HG03460 (cell line): ENCODE measurements around the gene RTP5.

Source experiments
- ATAC-seq: cut with Tn5 transposase; IDR thresholded peaks from one replicate; pipeline ENCODE4 v1.9.1; 2021; ENCODE audit not compliant: unreplicated experiment

Gene RTP5

DNA sequence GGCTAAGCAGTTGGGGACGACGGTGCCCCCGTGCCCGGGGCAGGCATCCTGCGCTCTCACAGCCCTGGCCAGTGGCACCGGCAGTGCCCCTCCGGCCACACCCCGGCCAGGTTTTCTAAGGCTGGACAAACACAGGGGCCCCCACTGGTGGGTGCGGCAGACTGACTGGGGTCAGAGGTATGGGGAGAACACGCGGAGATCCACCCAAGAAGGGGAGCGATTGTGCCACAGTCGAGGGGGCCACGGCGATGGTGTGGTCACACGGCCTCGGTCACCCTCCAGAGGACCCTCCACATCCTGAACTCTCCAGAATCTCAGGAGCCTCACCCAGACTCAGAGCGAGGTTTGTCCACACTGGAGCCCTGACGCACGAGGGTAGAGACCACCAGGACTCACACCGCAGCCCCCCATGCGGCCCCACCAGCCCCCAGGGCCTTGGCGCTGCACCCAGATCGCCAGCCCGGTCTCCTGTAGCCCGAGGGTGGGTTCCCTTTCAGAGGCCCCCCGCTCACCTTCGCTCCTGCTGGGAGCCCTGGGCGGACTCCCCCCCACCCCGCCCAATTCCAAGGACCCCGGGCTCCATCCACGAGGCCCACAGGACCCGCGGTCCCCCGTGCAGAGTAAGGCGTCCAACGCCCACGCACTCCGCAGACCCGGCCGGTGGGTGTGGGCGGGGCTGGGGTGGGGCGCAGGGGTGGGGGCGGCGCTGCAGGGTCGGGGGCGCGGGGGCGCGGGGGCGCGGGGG is 26.0 kb upstream of the RTP5 start:
- ATAC-seq, result peak; percentile 10

DNA sequence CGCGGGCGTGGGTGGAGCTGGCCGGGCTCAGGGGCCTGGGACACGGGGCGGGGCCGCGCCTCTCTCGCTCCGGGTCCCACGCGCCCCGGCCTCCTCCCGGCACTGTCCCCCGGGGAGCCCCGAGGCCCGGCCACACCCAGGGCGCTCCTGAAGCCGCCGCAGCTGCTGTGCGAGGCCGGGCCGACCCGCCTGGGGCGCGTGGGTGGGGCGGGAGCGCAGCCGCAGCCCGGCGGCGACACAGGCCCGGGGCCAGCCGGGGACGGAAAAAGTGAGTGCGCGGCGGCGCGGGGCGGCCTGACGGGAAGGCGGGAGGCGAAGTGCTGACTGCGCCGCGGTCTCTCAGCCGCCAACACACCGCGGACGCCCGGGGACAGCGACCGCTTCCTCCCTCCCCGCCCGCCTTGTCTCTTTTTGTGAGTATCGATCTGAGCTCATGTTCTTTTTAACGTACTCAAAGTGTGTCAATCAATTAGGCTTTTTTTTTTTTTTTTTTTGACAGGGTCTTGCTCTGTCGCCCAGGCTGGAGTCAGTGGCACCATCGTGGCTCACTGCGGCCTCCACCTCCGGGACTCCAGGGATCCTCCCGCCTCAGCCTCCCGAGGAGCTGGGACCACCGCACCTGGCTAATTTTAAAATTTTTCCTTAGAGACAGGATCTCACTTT is 25.3 kb upstream of the RTP5 start:
- peak; percentile 44 for ATAC-seq

DNA sequence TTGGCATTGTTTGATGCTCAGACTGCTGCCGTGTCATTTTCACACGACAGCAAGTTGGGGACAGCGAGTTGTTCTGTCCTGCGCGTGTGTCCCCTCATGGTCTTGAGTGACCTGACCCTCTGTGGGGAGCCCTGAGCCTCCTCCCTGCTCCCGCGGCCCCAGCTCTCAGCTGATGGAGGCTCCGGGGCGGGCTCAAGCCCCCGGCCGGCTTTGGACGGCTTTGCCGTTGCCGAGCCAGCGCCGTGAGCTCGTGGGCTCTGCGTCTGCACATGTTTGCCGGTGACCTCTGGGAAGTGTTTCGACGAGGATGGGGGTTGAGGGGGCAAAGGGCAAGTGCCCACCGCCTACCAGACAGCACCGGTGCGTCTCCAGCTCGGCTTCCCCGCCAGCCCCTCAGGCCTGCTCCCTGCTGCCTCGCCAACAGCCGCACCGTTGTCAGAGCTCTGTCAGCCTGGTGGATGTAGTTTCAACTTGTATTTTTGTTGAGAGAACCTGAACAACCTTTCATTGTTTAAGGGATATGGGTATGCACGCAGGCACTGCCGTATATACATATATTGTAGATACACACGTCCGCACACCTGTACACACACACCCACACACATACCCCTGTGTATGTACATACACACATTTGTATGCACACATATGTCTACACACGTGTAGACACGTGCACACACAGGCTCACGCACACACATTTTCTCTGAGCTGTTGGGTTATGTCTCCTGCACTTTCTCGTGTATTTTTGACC is 24.5 kb upstream of the RTP5 start:
- no peak for ATAC-seq

DNA sequence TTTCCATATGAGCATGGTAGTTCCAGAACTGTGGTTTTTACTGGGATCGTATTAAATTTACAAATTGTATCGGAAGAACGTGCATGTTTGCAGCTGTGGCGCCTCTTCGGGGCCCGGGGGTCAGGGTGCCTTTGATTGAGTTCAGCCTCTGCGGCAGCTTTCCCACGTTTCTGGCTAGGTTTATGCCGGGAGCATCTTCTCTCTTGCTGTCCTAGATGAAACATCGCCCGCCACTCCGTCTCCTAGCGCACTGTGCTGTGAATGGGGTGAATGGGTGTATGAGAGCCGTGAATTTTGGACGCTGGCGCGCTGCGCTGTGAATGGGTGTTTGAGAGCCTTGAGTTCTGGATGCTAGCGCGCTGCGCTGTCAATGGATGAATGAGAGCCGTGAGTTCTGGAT is 23.1 kb upstream of the RTP5 start:
- no peak for ATAC-seq

DNA sequence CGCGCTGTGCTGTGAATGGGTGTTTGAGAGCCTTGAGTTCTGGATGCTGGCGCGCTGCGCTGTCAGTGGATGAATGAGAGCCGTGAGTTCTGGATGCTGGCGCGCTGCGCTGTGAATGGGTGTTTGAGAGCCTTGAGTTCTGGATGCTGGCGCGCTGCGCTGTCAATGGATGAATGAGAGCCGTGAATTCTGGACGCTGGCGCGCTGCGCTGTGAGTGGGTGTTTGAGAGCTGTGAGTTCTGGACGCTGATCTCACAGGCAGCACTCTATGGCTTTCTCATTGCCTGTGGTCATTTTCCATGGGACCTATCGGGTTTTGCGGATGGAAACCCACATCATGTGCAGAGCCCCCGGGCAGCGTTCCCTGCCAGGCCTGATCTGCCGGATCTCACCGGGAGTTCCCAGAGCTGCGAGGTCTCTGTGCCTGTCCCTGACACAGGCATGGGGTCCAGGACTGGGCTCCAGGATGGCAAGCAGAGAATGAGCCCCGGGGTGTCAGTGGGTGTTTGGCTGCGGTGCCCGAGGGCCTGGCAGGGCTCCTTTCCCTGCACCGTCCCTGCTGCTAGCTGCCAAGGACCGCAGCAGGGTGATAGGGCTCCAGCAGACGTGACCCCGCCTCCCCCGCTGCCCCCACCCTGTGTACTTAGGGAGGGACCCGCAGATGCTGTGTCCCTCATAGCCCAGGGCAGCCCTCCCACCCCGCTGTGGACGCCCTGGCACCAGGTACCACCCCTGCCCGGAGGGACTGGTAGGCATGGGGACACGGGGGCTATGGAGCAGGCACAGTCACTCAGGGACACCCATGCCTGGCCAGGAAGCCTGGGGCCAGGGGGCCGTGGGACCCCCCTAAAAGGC is 20.5 kb upstream of the RTP5 start:
- ATAC-seq, result no peak

DNA sequence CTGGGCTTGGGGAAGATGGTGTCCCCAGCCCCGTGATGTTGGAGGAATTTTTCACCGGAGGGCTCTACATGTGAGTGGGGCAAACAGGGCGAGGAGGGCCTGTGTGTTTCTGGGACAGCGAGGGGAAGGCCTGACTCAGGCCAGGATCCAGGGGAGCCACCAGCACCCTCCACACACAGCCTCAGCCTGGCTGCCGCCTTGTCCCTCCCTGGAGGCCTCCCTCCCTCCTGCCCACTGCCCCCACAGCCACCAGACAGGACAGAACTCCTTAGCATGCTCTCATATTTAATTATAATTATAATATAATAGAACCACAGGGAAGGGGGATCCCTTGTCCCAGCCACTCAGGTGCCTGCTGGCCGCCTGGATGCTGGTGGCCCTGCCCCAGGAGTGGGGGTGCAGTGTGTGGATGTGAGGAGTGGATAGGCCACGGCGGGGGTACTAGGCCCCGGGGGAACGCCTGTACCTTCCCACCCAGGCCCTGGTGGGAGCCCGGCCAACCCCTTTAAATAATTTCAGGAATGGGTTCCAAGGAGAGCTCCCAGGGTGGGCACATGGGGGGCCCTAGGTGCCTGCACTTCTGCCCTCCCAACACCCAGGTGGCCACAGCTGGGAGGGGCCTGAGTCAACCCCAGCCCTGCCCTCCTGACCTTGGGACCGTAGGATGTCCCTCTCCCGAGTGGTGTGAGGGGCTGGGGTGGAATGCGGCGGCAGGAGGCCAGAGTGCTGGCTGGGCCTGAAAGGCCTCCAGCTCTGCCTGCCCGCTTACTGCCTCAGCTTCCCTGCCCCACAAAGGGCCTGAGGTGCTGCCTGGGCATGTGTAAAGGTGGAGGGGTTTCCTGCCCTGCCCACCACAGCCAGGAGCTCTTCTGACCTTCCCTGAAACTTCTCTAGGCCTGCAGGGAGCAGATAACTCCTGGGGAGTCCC is 19.6 kb upstream of the RTP5 start:
- no peak for ATAC-seq

DNA sequence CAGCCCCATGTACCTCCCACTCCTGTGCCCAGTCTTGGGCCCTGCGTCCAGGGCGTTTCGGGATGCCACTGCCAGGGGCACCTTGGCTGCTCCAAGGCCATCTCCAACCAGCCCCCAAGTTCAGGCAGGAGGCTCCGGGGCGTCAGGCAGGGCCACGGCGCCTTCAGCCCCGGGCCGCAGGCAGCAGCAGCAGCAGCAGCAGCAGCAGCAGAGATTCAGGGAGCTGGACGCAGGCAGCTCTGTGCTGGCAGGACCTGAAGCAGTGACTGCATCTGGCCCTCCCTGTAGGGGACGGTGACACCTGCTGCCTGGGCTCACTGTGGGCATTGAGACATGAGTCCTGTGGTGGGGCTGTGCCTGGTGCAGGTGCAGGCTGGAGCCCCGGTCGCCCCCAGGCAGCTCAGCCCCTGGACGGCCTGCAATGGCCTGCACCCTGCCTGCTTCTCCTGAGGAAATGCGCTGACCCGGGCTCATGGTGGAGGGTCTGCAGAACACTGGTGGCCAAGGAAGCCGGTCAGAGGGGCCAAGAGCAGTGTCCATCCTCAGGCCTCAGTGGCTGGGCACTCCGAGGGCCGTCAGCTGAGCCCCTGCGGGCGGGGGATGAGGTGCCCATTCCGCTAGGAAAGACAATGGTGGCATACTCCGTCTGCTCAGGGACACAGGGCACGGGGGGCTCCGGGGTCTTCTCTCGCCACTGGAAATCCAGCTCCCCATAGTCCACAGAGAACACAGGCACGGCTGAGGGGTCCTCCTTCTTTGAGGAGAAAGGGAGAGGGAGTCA is 18.8 kb upstream of the RTP5 start:
- ATAC-seq, result no peak

DNA sequence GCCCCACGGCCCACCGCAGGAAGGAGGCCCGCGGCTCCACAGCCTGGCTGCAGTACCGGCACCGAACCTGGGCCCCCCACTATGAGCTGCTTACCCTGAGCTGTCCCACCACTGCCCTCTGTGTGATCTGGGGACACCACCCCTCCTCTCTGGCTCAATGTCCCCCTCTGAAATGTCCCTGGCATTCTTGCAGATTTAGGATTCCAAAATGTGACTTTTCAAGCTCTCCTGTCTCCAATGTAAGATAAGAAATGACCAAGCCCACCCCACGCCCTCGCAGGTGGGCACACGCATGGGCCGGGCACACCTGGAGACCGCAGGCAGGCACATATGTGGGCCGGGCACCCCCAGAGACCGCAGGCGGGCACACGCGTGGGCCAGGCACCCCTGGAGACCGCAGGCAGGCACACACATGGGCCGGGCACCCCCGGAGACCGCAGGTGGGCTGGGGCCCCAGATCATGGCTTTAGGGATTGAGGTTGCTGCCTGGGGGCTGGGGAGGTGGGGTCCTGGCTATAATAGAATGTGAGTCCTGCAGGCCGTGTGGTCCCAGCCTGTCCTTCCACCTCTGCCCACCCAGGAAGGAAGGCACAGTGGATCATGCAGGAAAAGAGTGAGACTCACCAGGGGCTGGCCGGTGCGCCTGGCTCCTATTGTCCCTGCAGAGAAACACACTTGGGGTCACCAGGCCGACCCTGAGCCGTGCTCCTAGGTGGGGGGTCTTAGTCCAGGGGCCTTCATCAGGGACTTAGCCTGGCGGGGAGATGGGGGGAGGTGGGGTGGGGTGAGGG is 18.0 kb upstream of the RTP5 start:
- ATAC-seq, result no peak

DNA sequence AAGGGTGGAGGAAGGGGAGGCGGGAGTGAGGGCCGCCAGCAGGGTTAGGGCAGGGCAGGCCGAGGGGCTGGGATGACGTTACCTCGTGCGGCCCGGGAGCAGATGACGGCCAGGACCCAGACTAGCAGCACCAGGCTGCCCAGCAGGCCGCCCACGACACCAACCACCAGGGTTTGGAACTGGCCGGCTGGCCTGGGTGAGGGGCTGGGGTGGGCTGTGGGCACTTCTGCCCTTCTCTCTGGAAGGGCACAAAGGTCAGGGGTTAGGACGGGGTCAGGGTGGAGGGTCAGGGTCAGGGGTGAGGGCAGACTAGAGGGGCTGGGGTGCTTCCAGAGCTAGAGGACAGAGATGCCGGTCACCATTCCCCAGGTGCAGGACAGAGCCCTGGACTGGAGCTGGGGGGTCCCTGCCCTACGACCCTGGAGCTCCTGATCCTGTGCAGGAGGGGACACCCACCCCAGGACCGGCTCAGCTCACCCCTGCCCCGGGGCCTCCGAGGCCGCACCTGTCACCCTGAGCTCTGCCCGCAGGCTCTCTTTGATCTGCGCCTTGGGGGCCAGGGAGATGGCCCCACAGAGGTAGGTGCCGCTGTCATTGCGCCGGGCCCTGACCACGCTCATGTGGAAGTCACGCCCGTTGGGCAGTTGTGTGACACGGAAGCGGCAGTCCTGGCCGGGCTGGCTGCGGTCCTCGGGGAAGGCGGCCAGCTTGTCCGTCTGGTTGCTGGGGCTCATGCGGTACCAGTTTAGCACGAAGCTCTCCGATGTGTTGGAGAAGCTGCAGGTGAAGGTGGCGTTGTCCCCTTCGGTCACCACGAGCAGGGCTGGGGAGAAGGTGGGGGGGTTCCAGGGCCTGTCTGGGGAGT is 17.2 kb upstream of the RTP5 start:
- ATAC-seq, result no peak

DNA sequence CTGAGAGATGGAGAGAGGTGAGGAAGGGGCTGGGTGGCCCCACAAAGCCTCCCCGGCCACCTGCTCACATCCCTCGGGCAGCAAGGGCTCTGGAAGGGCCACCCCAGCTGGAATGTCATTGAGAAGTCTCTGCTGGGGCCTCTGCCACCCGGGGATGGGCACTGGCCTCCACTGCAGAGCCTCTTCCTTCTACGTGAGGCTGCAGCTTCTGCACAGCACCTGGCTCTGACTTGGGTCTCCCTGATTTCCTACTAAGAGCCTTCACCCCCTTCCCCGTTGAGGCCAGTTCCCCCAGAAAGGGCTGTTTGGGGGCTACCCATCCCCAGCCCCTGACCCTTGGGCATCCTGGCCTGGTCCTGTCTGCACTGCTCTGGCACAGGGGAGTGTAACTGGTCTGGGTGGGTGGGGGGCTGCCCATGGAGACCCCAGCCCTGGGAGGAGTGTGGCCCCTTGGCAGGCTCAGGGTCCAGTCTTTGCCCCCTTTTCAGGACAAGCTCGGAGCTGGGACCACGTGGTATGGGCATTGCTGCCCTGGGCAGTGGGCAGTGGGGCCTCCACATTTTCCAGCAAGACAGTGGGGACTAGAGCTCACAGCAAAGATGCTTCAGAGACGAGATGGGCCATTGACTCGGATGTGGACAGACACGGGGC is 16.4 kb upstream of the RTP5 start:
- no peak for ATAC-seq

DNA sequence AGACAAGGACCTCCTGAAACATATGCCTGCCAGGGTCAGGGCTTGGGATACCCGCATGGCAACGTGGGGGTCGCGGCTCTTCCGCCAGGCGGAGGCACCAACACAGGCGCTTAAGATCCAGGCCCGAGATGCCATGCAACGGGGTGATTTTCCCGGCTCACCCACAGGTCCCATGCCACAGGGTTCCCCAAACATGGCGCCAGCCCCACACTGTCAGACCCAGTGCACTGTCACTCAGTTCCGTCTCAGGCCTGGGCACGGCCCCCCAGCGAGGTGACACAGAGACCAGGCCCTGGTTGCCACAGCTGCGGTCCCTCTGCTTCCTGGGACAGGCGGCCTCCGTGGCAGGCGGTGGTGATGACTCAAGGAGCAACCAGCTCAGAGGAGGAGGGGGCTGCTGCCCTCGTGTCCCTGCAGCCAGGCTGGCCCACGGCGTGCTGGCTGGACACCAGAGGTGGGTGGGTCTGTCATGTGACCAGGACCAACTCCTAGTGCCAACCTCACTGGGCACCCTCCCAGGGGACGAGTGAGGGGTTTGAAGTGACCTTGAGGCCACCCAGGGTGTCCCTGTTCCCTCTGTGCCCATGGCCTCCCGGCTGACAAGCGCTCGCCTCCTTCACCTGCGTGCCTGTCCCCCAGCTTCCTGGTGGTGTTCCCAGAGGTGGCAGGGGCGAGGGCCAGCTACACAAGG is 15.7 kb upstream of the RTP5 start:
- no peak for ATAC-seq

DNA sequence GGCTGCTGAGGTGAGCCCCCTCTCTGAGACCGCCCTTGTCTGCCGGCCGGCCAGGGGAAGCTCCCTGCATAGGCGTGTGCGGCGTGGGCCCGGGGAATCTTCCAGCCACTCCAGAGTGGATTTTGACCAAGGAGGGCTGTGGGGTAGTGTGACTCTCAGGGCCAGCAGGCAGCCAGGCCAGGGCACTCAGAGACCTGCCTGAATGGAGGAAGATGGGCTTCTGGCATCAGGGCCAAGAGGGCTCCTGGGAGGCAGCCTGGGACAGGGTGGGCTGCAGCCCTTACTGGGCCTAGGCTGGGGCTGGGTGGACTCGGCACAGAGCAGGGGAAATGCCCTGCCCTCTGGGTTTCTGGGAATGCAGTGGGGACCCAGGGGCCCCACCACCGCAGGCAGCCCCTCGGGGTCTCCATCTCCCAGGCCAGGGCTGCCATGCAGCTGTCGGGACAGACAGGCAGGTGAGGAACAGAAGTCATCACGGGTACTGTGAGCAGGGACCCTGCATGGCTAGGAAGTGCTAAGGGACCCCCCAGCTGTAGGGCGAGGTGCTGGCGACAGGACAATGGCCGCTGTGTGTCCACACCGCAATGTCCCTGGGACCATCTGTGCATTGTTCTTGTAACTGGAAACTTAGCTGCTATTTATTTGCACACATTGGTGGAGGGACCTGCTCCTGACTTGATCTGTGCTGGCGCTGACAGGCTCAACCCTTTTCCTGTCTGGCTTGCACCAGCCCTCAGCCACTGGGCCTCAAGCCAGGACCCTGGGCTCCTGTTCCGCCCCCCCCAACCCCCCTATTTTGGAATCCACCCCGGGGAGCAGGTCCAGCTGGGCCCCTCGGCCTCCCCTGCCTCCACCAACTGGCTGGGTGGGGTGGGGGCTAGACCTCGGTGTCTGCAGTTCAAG is 14.9 kb upstream of the RTP5 start:
- no peak for ATAC-seq

DNA sequence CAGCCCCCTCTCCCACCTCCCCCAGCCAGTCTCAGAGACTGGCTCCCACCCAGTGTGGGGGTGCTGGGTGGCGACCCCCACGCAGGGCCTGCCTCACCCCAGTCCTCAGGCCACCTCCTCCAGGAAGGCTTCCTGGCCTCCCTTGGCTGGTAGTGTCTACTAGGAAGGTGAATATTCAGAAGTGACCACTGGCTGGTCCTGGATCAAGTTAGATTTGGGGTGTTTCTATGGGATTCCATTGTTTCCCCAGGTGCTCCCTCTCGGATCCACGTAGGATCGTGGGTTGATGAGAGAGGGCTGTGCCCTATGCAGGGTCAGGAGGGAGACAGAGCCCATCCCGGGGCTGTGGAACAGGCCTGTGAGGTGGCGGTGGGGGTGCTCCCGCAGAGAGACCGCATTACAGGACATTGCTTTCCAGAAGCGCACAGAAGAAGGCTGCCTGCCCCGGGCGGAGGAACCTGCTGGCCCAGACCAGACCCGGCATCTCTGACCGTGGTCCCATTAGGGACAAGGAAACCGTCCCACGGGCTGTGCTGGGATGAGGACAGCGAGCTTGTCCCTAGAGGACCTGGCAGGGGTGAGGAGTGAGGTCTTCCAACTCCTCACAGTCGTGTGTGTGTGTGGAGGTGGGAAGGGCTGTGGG is 14.2 kb upstream of the RTP5 start:
- no peak for ATAC-seq

DNA sequence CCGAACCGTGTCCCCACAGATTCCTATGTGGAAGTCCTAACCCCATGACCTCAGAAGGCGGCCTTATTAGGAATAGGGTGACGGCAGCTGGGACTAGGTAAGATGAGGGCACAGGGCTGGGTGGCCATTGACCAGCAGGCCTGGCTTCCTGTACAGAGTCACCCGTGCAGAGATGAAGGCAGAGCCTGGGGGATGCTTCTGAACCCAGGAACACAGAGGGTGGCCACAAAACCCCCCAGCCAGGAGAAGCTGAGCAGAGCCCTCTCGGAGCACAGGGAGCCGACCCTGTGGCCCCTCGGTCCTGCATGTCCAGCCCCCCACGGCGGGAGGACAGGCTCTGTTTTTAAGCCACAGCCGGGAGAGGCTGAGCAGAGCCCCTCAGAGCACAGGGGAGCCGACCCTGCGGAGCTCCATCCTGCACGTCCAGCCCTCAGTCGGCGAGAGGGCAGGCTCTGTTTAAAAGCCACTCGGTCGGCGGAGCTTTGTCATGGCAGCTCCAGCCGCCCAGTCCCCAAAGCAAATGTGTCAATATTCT is 13.6 kb upstream of the RTP5 start:
- ATAC-seq, result no peak

DNA sequence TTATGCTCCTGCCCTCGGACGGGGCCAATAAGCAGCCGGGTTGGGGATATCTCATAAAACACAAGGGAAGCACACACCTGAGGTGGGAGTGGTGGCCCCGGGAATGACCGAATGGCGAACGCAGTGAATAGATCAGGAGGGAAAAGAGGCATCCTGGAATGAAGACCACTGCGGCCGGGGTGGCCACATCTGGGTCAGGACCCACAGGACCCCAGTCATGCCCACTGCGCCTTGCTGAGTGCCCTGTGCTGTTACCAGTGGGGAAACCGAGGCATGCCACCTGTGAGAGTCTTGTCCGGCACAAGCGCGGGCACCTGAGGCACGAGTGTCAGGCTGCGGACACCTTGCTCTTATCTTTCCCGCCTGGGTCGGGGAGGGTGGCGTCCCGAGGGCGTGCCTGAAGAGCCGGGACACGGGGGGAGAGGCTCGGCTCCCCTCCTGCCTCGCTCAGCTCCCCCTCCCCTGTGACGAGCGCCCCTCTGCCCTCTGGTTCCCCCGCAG is 12.4 kb upstream of the RTP5 start:
- no peak for ATAC-seq
